Measurements from ENCODE around the gene NAGLU.

Gene NAGLU

DNA sequence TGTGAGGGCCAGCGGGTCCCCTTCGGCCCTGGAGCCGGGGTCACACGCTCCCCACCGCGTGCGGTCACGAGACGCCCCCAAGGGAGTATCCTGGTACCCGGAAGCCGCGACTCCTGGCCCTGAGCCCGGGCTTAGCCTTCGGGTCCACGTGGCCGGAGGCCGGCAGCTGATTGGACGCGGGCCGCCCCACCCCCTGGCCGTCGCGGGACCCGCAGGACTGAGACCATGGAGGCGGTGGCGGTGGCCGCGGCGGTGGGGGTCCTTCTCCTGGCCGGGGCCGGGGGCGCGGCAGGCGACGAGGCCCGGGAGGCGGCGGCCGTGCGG lies at the start of gene NAGLU:
NAGLU (plus strand) TSS at position 194 of the 324 bp plus-strand sequence; CDS start at position 226, 32 bp downstream.
- peak; percentile 76 for DNase-seq (ENCODE audit: low read depth)

DNA sequence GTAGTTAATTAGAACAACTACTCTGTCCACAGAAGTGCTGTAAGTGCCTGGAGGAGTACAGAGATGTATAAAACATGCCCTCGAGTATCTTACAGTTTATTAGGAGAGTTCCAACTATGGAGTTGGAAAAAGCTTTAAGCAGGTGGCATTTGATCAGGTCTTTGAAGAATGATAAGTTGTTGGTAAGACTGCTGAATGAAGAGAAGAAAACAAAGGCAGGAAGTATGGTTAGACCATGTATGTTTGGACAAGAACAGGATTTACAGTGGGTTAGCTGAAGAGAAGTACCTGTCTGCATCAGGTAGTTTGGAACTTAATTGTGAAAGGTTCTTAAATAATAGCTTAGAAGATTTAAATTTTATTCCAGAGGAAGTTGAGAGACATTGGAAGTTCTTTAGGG lies 48.0 kb upstream of the NAGLU start:
- DNase-seq (ENCODE audit: low read depth), result no peak

DNA sequence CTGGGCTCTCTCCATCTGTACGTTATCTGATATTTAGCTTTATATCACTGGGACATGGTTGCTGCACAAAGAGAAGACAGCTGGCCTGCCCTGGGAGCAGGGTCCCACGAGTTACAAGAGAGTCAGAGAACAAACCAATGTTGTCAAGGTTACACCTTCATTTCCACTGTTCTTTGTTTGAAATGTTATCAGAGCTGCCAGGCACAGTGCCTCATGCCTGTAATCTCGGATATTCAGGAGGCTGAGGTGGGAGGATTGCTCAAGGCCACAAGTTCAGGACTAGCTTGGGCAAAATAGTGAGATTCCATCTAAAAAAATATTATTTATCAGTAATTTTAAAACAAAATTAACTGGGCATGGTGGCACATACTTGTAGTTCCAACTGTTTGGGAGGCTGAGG lies 42.7 kb upstream of the NAGLU start:
- no peak for DNase-seq (ENCODE audit: low read depth)

GRCh38 chr17:42494673-42495072 lies 41.4 kb upstream of the NAGLU start:
- no peak for DNase-seq (ENCODE audit: low read depth)

DNA sequence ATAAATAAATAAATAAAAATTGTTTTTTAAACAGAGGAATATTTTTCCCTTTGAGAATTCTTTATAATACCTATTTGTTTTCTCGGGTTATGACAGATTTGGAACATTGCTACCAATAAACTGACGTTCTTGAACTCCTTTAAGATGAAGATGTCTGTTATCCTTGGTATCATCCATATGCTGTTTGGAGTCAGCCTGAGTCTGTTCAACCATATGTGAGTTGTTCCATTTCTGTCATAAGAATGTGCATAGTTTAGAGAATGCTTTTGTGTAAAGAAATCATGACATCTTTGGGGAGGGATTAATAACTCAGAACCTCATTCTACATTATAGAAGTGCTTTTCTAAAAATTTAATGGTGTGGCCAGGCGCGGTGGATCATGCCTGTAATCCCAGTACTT lies 37.2 kb upstream of the NAGLU start:
- DNase-seq (ENCODE audit: low read depth), result no peak

DNA sequence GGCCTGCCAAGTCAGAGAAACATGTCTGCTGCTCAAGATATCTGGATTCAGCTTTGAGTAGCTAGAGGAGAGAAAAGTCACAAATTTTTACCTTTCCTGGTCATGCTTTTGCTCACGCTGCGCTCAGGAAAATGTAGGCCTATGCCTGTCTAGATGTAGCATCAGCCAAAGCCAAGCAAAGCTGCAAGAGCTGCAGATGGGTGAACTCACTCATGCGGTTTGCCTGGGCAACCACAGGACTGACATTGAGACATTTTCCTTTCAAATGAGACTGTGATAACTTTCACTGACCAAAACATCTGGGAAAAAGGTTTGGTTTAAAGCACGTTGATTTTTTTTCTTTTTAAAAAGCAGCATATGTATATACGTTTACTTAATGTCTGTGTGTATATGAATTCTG lies 34.0 kb upstream of the NAGLU start:
- DNase-seq (ENCODE audit: low read depth), result no peak

DNA sequence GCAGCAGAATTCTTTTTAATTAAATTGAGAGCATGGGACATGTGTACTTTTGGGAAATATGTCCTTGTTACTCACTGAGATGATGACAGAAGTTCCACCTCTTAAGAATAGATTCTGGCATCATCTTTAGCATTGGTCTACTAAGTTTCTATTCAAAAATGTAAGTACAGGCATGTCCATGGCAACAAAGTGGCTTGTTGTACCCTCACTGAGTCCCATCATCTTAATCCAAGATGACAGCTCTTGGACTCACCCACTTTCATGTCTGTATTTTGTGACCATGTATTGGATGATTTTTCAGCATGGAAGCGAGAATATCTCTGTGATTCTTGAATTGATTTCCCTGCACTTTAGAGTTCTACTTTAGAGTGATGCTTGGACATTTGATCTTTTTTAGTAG lies 33.1 kb upstream of the NAGLU start:
- no peak for DNase-seq (ENCODE audit: low read depth)

DNA sequence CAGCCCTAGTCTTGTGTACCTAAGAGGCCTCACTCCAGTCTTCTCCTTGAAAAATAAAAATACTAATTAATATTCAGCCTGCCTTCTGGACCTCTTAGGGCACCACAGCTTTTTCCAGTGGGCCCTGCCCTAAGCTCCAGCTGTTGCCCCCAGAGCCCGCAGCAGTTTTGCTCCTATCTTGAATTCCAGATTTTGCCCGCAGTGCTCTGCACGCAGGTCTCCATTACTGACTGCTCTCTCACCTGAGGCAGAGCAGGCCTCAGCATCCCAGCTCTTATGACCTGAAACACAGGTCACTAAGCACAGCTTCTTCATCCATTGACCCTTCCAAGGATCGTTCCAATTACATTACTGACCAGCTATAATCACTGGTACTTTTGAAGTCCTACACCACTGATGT lies 28.4 kb upstream of the NAGLU start:
- no peak for DNase-seq (ENCODE audit: low read depth)

DNA sequence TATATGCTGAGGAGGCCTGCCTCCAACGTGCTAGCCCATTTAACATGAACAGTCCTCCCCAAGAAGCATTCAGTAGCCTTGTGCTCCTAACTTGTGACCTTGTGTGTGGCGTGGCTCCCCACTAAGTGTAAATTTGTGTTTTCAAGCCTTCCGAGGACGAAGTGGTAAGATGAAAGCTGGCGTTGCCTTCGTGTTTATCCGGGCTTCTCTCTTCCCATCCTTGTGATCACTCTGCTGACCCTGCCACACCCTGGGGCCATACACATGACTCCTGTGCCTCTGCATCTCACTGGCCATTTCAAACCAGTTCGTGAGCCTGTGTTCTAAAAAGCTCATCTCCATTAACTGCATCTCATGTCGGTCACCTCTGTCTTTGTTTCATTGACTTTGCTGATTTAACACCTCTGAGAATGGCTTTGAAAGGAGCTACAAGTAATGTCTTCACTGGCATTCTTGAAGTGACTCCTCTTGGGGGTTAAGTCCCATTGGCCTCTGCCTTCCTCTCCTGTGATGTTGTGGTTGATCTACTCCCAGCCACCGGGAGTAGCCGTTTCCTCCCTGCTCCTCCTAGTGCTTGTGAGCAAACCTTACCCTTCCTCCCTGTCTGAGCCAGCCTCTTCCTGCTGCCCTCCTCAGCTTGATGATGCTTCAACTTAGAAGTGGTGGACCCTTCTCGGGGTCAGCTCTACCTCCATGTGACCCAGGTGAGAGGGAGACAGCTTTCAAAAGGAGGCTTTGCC lies 27.4 kb upstream of the NAGLU start:
- no peak for DNase-seq (ENCODE audit: low read depth)

DNA sequence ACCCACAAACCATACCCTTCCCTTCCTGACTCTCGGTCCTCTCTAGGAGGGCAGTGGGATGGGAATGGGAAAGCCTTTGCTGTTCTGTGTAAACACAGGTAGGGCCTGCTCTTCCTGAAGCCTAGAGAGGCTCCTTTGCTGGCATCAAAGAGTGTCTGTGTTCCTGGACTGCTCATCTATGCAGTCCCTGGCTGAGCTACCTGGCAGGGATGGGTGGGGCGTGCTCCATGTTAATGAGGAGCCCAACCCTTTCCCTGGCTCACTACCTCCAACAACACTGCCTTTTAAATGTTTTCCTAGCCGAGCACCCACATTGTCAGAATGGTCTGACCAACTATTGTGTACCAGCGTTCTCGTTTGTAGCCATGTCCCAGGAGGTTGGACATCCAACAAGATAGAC lies 26.6 kb upstream of the NAGLU start:
- DNase-seq (ENCODE audit: low read depth), result no peak

- DNase-seq (ENCODE audit: low read depth), result no peak
Observed at GRCh38 chr17:42509841-42510240, 26.2 kb upstream of the NAGLU start.

- no peak for DNase-seq (ENCODE audit: low read depth)
Observed at GRCh38 chr17:42512246-42512645, 23.8 kb upstream of the NAGLU start.

DNA sequence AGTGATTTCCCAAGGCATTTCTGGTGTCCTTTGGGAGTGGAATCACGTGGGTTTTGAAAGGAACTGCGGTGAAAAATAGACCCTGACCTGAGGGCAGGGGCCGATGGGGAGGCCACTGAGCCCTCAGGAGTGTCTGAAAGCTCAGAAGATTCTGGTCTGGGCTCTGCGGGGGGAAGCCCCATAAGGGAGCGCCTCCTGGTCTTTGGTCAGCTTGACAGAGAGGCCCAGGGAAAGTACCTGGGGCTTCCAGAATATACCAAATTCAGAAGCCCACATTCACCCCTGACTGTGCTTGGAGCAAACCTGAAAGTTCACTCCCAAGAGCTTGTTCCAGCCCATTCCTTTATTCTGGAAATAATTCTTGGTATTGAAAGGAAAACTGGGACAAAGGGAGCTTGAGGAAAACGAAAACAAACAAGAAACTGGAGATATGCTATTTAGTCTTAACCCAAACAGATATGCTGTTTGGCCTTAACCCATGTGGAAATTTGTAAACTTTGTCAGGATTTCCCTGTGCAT lies 23.2 kb upstream of the NAGLU start:
- no peak for DNase-seq (ENCODE audit: low read depth)

DNA sequence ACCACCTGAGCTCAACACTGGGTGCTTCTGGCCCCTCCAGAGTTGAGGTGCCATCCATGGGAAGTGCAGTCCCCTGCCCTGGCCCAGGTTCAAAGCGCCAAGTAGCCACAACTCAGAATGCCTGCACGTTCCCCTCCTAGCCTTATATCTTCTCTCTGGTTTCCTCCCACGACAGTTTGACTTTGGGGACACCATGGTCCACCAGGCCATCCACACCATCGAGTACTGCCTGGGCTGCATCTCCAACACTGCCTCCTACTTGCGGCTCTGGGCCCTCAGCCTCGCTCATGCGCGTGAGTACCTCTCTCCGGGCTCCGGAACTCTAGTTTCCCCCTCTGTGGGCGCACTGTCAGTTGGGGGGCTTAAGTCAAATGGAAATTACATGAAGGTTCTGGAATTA lies 22.4 kb upstream of the NAGLU start:
- DNase-seq (ENCODE audit: low read depth), result no peak

- no peak for DNase-seq (ENCODE audit: low read depth)
Observed at GRCh38 chr17:42514279-42514678, 21.8 kb upstream of the NAGLU start.

- no peak for DNase-seq (ENCODE audit: low read depth)
Observed at GRCh38 chr17:42514867-42515266, 21.2 kb upstream of the NAGLU start.

DNA sequence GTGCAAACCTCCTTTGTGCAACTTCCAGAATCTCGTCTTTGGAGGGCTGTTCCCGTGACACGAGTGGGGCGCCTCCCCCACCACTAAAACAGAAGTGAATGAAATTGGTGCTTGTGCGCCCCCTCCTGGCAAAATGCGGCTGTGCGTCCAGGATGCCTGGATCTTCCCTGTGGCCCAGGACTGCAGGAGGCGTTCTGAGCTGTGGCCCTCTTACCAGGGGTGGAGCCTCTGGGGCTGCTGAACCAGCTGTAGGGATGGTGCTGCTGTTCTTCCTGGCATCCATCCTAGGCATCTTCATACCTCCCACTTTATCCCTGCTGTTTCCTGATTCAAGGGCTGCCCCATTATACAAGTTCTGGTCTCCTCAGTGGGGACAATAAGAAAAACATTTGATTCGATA lies 18.5 kb upstream of the NAGLU start:
- peak; percentile 84 for DNase-seq (ENCODE audit: low read depth)

- DNase-seq (ENCODE audit: low read depth), result peak; percentile 97
Observed at GRCh38 chr17:42518046-42518754, 17.8 kb upstream of the NAGLU start.

DNA sequence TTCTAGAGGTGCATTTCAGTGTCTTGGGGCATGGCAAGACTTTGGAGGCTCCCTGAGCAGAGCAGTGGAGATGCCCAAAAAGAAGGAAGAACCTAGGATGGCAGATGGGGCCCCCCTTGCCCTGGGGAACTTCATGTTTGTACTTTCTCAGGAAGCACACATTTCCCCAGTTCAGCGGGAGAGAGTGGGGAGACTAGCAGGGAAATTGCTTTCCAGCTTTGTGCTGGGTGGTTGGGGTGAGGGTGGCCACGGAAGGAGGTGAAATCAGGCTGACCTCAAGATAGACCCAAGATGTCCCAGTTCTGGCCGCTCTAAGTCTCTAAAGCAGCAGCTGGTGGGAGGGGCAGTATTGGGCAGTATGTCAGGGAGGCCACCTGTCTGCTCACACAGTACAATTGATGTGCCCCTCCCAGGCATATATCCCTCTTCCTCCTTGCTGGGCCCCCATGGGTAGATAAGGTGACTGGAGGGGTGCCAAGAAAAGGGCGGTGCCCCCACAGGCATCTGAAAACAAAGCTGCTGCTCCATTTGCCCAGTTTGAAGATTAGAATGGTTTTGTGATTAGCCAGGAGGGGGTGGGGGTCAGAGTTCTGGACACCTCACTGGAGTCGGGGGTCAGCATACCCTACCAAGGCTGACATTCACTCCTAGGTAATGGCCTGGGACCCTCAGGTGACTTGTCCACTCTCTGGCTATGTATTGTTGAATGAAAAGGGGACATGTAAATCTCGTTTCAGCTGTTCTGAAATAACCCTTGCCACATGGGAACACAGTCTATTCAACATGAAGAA lies 17.1 kb upstream of the NAGLU start:
- no peak for DNase-seq (ENCODE audit: low read depth)

GRCh38 chr17:42519546-42520491 lies 16.2 kb upstream of the NAGLU start:
- peak; percentile 100 for DNase-seq (ENCODE audit: low read depth)

DNA sequence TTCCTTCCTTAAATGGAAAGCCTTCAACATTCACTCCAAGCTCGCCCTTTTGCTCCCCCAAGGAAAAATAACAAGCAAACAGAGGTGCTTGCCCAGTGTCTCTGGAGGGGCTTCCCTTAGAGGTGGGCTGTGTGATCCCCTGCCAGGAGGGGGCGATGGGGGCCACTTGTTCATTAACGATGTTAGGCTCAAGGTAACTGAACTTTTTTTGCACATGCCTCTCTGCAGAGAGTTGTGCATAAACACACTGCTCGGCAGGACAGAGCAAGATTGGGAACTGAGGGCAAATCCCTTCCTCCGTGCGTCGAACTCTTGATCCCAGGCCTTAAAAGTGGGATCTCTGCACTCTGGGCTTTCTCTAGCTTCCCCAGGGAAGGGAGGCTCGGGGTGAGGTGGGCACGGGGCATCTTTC lies 15.5 kb upstream of the NAGLU start:
- no peak for DNase-seq (ENCODE audit: low read depth)

GRCh38 chr17:42521036-42521435 lies 15.0 kb upstream of the NAGLU start:
- DNase-seq (ENCODE audit: low read depth), result no peak

Measured in stromal cell of bone marrow (primary cell).